GM21576 (cell line): Measurements from ENCODE around the gene SLC37A4.

ENCODE experiments used
- ATAC-seq: cut with Tn5 transposase; IDR thresholded peaks from one replicate; pipeline ENCODE4 v1.9.1; 2021; ENCODE audit warnings: mild to moderate bottlenecking, moderate library complexity; ENCODE audit not compliant: unreplicated experiment

SLC37A4 gene

GRCh38 chr11:118979434-118979833 is 51.2 kb downstream of the SLC37A4 start:
- ATAC-seq, result no peak

GRCh38 chr11:118975771-118976709 is 54.6 kb downstream of the SLC37A4 start:
- ATAC-seq, result no peak
